Osteoblast (primary cell): ENCODE measurements around the gene DLG5. TPM values are rescaled to one million over a fixed set of nuclear protein-coding genes. Genes with fewer than 3 reads are reported as not detected.

Experiments used
- DNase-seq: peaks from one replicate; pipeline ENCODE4 v3.0.0; 2011; ENCODE audit warnings: low spot score, mixed read lengths; ENCODE audit not compliant: insufficient read length; ENCODE audit errors: missing footprints
- H2AFZ ChIP-seq: 2 replicates; pipeline ENCODE4 v1.6.0; 2011; ENCODE audit warnings: mild to moderate bottlenecking, low read length
- H3K27ac ChIP-seq: 2 replicates; pipeline ENCODE4 v1.5.1; 2011; ENCODE audit warnings: mild to moderate bottlenecking, low read depth, low read length, moderate library complexity
- H3K27me3 ChIP-seq: 2 replicates; pipeline ENCODE4 v1.6.0; 2012; ENCODE audit warnings: mild to moderate bottlenecking, control low read depth, inconsistent platforms, low read length, moderate library complexity; ENCODE audit not compliant: insufficient read depth
- H3K36me3 ChIP-seq: 2 replicates; pipeline ENCODE4 v1.5.1; 2011; ENCODE audit warnings: mild to moderate bottlenecking, low read length, control low read depth, moderate library complexity; ENCODE audit not compliant: insufficient read depth
- H3K4me1 ChIP-seq: 2 replicates; pipeline ENCODE4 v1.5.1; 2011; ENCODE audit warnings: mild to moderate bottlenecking, low read length, control low read depth, moderate library complexity; ENCODE audit not compliant: insufficient read depth
- H3K4me2 ChIP-seq: 2 replicates; pipeline ENCODE4 v1.6.0; 2011; ENCODE audit warnings: mild to moderate bottlenecking, low read length; ENCODE audit not compliant: insufficient read depth
- H3K4me3 ChIP-seq: fragments of 200-600 bp; sonication (generic); 3 replicates; pipeline ENCODE4 v1.5.1; 2012; ENCODE audit warnings: mild to moderate bottlenecking, low read length, inconsistent platforms; ENCODE audit not compliant: insufficient read depth
- H3K79me2 ChIP-seq: 2 replicates; pipeline ENCODE4 v1.6.0; 2012; ENCODE audit warnings: mild to moderate bottlenecking, low read length, control low read depth, inconsistent platforms; ENCODE audit not compliant: insufficient read depth
- H3K9me3 ChIP-seq: 2 replicates; pipeline ENCODE4 v1.5.1; 2011; ENCODE audit warnings: low read depth, low read length, control low read depth
- H4K20me1 ChIP-seq: 2 replicates; pipeline ENCODE4 v1.6.0; 2012; ENCODE audit warnings: mild to moderate bottlenecking, low read length, control low read depth; ENCODE audit not compliant: insufficient read depth
- total RNA-seq: library from RNA; depleted of rRNA; stranded (reverse); fragments of >200 nt; gene quantifications from 2 replicates; pipeline ENCODE4 v1.2.3, GENCODE V29; 2012
- TF ChIP-seq, protein P1 (sequence below): IDR thresholded peaks from 2 replicates; pipeline ENCODE4 v1.5.1; 2011; ENCODE audit warnings: mild to moderate bottlenecking, low read depth, low read length, moderate library complexity; ENCODE audit errors: extremely low read depth

Gene DLG5
- total RNA-seq, 1 donor, result 51.4 TPM

DNA sequence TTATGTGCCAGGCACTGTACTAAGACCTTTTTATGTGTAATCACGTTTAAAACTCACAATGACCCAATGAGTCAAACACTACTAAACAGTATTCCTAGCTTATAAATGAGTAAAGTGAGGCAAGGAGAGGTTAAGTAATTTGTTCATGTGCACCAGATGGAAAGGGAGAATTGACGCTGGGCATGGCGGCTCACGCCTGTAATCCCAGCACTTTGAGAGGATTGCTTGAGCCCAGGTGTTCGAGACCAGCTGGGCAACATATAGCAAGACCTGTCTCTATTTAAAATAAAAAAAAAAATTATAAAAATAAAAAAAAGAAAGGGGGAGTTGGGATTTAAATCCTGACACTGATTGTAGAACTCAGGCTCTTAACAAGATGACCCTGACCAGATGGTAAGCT lies 46.7 kb upstream of the DLG5 start:
- H3K4me1 ChIP-seq, result peaks cover 12% of the 10 kb centered on the region
- peaks cover 26% of the 10 kb centered on the region for H3K36me3 ChIP-seq
- no peak overlapping the region for H2AFZ ChIP-seq
- no peak for DNase-seq
- H3K27me3 ChIP-seq, result no peaks in the 10 kb centered on the region
- TF ChIP-seq, protein P1, sequence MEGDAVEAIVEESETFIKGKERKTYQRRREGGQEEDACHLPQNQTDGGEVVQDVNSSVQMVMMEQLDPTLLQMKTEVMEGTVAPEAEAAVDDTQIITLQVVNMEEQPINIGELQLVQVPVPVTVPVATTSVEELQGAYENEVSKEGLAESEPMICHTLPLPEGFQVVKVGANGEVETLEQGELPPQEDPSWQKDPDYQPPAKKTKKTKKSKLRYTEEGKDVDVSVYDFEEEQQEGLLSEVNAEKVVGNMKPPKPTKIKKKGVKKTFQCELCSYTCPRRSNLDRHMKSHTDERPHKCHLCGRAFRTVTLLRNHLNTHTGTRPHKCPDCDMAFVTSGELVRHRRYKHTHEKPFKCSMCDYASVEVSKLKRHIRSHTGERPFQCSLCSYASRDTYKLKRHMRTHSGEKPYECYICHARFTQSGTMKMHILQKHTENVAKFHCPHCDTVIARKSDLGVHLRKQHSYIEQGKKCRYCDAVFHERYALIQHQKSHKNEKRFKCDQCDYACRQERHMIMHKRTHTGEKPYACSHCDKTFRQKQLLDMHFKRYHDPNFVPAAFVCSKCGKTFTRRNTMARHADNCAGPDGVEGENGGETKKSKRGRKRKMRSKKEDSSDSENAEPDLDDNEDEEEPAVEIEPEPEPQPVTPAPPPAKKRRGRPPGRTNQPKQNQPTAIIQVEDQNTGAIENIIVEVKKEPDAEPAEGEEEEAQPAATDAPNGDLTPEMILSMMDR, result no peak
- no peaks in the 10 kb centered on the region for H4K20me1 ChIP-seq
- no peak overlapping the region for H3K4me2 ChIP-seq
- H3K9me3 ChIP-seq, result no peaks in the 10 kb centered on the region
- no peak overlapping the region for H3K27ac ChIP-seq
- H3K79me2 ChIP-seq, result no peaks in the 10 kb centered on the region
- no peak overlapping the region for H3K4me3 ChIP-seq

- H3K4me1 ChIP-seq, result peaks cover 12% of the 10 kb centered on the region
- H3K79me2 ChIP-seq, result no peaks in the 10 kb centered on the region
- H4K20me1 ChIP-seq, result no peaks in the 10 kb centered on the region
- no peak overlapping the region for H3K4me3 ChIP-seq
- H3K9me3 ChIP-seq, result no peaks in the 10 kb centered on the region
- no peak for DNase-seq
- H3K4me2 ChIP-seq, result no peak overlapping the region
- TF ChIP-seq, protein P1, result no peak
- peaks cover 15% of the 10 kb centered on the region for H3K36me3 ChIP-seq
- H2AFZ ChIP-seq, result no peak overlapping the region
- no peaks in the 10 kb centered on the region for H3K27me3 ChIP-seq
- peak overlapping the region; percentile 71 for H3K27ac ChIP-seq
Observed at GRCh38 chr10:77972148-77972547, 45.6 kb upstream of the DLG5 start.

- Histone ChIP-seq H3K4me2 (peak overlapping the region; percentile 47), H3K4me1 (peaks cover 12% of the 10 kb centered on the region), H4K20me1 (no peaks in the 10 kb centered on the region), H3K4me3 (no peak overlapping the region), H3K79me2 (no peaks in the 10 kb centered on the region), H3K9me3 (no peaks in the 10 kb centered on the region), H3K27ac (peak overlapping the region; percentile 71), H2AFZ (no peak overlapping the region), H3K36me3 (peaks cover 11% of the 10 kb centered on the region), H3K27me3 (no peaks in the 10 kb centered on the region)
- no peak for DNase-seq
- TF ChIP-seq, protein P1, result no peak
Observed at GRCh38 chr10:77971804-77972144, 45.2 kb upstream of the DLG5 start.

- Histone ChIP-seq H3K27me3 (no peaks in the 10 kb centered on the region), H3K27ac (peak overlapping the region; percentile 71), H3K36me3 (peaks cover 5% of the 10 kb centered on the region), H3K4me2 (peak overlapping the region; percentile 47), H4K20me1 (no peaks in the 10 kb centered on the region), H3K4me1 (peaks cover 12% of the 10 kb centered on the region), H3K79me2 (no peaks in the 10 kb centered on the region), H3K9me3 (no peaks in the 10 kb centered on the region), H2AFZ (no peak overlapping the region), H3K4me3 (peak overlapping the region; percentile 13)
- TF ChIP-seq, protein P1, result no peak
- DNase-seq, result peak; percentile 86
Observed at GRCh38 chr10:77970869-77971803, 44.6 kb upstream of the DLG5 start.
